B cell (primary cell): ENCODE measurements around the gene SPATA3. TPM values are rescaled to one million over a fixed set of nuclear protein-coding genes. Genes with fewer than 3 reads are reported as not detected.
"Not testable (repeated sequence)": the region's sequence is repeated elsewhere in the genome, so short reads cannot be mapped to it uniquely, and the experiment has no call there.

Experiments
- ATAC-seq: fragments of 200-7000 bp; cut with Tn5 transposase; one replicate; pipeline ENCODE4 v1.10.0; 2021; ENCODE audit warnings: low read depth, mild to moderate bottlenecking, moderate number of reproducible peaks, moderate library complexity
- CTCF ChIA-PET: fragments of 350-600 bp; sonication (Branson Sonifier 250); formaldehyde crosslinking; loops from one replicate; lab custom pipeline; 2021; ENCODE audit warnings: antibody characterized with exemption, inconsistent platforms; lab: Charles Lee
- POLR2A ChIA-PET: fragments of 350-600 bp; sonication (Branson Sonifier 250); formaldehyde crosslinking; loops from one replicate; lab custom pipeline; 2021; ENCODE audit warnings: antibody characterized with exemption; lab: Charles Lee
- DNase-seq: peaks from one replicate; pipeline ENCODE4 v3.0.0; 2013
- H2AFZ ChIP-seq: 2 replicates; pipeline ENCODE4 v1.6.1; 2012; ENCODE audit warnings: mild to moderate bottlenecking, low read depth, low read length; ENCODE audit not compliant: insufficient read depth, poor library complexity, severe bottlenecking
- H3K27ac ChIP-seq, 2 donors: 1 replicate in 1 of 2; 2 replicates in 1 of 2; pipeline ENCODE4 v1.5.1; 2012 to 2013; ENCODE audit warnings: low read length in 2 of 2, mild to moderate bottlenecking in 2 of 2, moderate library complexity in 1 of 2
- H3K27me3 ChIP-seq, 4 experiments: fragments of 200-600 bp in 1 of 4; sonication (generic) in 1 of 4; replicated peaks in 1 of 4; 1 replicate in 2 of 4; 2 replicates in 2 of 4; pipeline versions ENCODE4 v1.6.1 to v1.7.0; 2013 to 2016; ENCODE audit warnings: low read length in 3 of 4, mild to moderate bottlenecking in 2 of 4, mixed read lengths in 1 of 4, moderate library complexity in 1 of 4; ENCODE audit not compliant: insufficient read depth in 4 of 4, control insufficient read depth in 3 of 4; ENCODE audit errors: control extremely low read depth in 1 of 4
- H3K36me3 ChIP-seq, 2 experiments: replicated peaks in 1 of 2; 1 replicate in 1 of 2; 2 replicates in 1 of 2; pipeline versions ENCODE4 v1.6.1 to v1.7.1; 2013; ENCODE audit warnings: low read length in 1 of 2; ENCODE audit not compliant: insufficient read depth in 2 of 2, control insufficient read depth in 1 of 2; ENCODE audit errors: control extremely low read depth in 1 of 2, extremely low read depth in 1 of 2
- H3K4me1 ChIP-seq, 2 donors: fragments of 200-600 bp in 1 of 2; sonication (generic) in 1 of 2; 1 replicate in 1 of 2; 2 replicates in 1 of 2; pipeline versions ENCODE4 v1.5.1 to v1.6.1; 2013 to 2017; ENCODE audit warnings: low read length in 2 of 2; ENCODE audit not compliant: control insufficient read depth in 2 of 2, insufficient read depth in 2 of 2
- H3K4me2 ChIP-seq: replicated peaks from 2 replicates; pipeline ENCODE3; 2012; ENCODE audit warnings: mild to moderate bottlenecking, low read depth, low read length; ENCODE audit not compliant: poor library complexity, severe bottlenecking
- H3K4me3 ChIP-seq, 5 experiments: fragments of 200-600 bp in 1 of 5; sonication (generic) in 1 of 5; 1 replicate in 3 of 5; 2 replicates in 2 of 5; pipeline versions ENCODE4 v1.5.1 to v1.7.0; 2011 to 2016; ENCODE audit warnings: low read length in 4 of 5, mild to moderate bottlenecking in 4 of 5, low read depth in 2 of 5, control low read depth in 1 of 5, moderate library complexity in 1 of 5; ENCODE audit not compliant: insufficient read depth in 1 of 5; ENCODE audit errors: control extremely low read depth in 1 of 5, extremely low read depth in 1 of 5
- H3K79me2 ChIP-seq: fragments of 200-600 bp; sonication (generic); one replicate; pipeline ENCODE4 v1.6.0; 2016; ENCODE audit warnings: low read length; ENCODE audit not compliant: control insufficient read depth, insufficient read depth
- H3K9ac ChIP-seq: fragments of 200-600 bp; sonication (generic); 2 replicates; pipeline ENCODE4 v1.6.1; 2017; ENCODE audit warnings: mild to moderate bottlenecking, low read length, moderate library complexity
- H3K9me3 ChIP-seq, 3 donors: one replicate each; pipeline versions ENCODE4 v1.6.1 to v1.7.1; 2013; ENCODE audit warnings: low read length in 2 of 3; ENCODE audit not compliant: control insufficient read depth in 2 of 3, insufficient read depth in 1 of 3; ENCODE audit errors: control extremely low read depth in 1 of 3
- H4K20me1 ChIP-seq: 2 replicates; pipeline ENCODE4 v1.6.0; 2012; ENCODE audit warnings: mild to moderate bottlenecking, low read length; ENCODE audit not compliant: insufficient read depth, control insufficient read depth, poor library complexity, severe bottlenecking
- H3K27ac Mint-ChIP-seq: one replicate; pipeline ENCODE4 v1.8.0; 2021; ENCODE audit warnings: mixed read lengths
- H3K27me3 Mint-ChIP-seq: one replicate; pipeline ENCODE4 v1.8.0; 2021; ENCODE audit warnings: mixed read lengths
- H3K4me1 Mint-ChIP-seq: one replicate; pipeline ENCODE4 v1.8.0; 2021; ENCODE audit warnings: mixed read lengths
- H3K4me3 Mint-ChIP-seq: one replicate; pipeline ENCODE4 v1.8.0; 2021; ENCODE audit warnings: mixed read lengths
- H3K9me3 Mint-ChIP-seq: one replicate; pipeline ENCODE4 v1.8.0; 2022; ENCODE audit warnings: mixed read lengths; ENCODE audit not compliant: insufficient read depth
- EZH2 ChIP-seq: IDR thresholded peaks from 2 replicates; pipeline ENCODE4 v1.6.1; 2012; ENCODE audit warnings: borderline replicate concordance, low read depth, mild to moderate bottlenecking, moderate library complexity, low read length; ENCODE audit not compliant: insufficient read depth, poor library complexity, severe bottlenecking
- WGBS: methylation state at CpG from one replicate; pipeline ENCODE4 v1.1.5; 2013; ENCODE audit warnings: missing lambda C conversion rate; ENCODE audit not compliant: insufficient coverage; 5-methylcytosine and 5-hydroxymethylcytosine counted together
- intact Hi-C: fragments of 100-400 bp; cut with micrococcal nuclease; formaldehyde crosslinking; loops from one replicate; pipeline ENCODE4 v1.10.0; 2022
- polyA plus RNA-seq: library from polyadenylated mRNA; depleted of rRNA; stranded (reverse); fragments of >200 nt; gene quantifications from 2 replicates; pipeline ENCODE4 v1.2.3, GENCODE V29; 2012
- total RNA-seq, 2 donors: library from RNA; stranded (reverse); fragments of 120-200 nt in 1 of 2; gene quantifications; 1 replicate in 1 of 2; 2 replicates in 1 of 2; pipeline versions ENCODE4 v1.2.3 to v1.2.4, GENCODE V29; 2013 to 2022
- TF ChIP-seq, protein P1 (sequence below): fragments of 200-600 bp; IDR thresholded peaks from one replicate; pipeline ENCODE4 v1.8.0; 2022; ENCODE audit warnings: antibody characterized with exemption, mild to moderate bottlenecking

Gene SPATA3
- total and polyA plus RNA-seq, 2 donors (not counting 1 experiment from before 2014, with no cell fraction given) = not detected

DNA sequence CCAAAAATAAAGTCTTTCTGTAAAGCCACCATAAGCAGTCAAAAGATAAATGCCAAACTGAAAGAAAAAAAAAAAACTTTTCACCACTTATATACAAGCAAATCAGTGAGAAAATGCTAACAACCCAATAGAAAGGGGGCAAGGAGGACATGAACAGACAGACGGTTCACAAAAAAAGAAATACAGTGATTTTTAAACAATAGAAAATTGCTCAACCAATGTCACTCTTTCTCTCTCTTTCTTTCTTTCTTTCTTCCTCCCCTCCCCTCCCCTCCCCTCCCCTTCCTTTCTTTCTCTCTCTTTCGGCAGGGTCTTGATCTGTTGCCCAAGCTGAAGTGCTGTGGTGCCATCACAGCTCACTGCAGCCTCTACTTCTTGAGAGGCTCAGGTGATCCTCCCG is 28.8 kb upstream of the SPATA3 start:
- Mint-ChIP-seq H3K27me3 (peaks cover 8% of the 10 kb centered on the region), H3K4me1 (peaks cover 7% of the 10 kb centered on the region), H3K27ac (no peak overlapping the region), H3K9me3 (no peaks in the 10 kb centered on the region), H3K4me3 (no peak overlapping the region)
- Histone ChIP-seq H3K4me2 (no peak overlapping the region), H3K79me2 (no peaks in the 10 kb centered on the region), H3K9me3 (peaks cover 0 to 7% (median 1%) of the 10 kb centered on the region in 3 donors), H4K20me1 (no peaks in the 10 kb centered on the region), H3K4me3 (no peak overlapping the region), H3K36me3 (no peaks in the 10 kb centered on the region), H3K9ac (no peak overlapping the region), H3K27me3 (no peaks in the 10 kb centered on the region), H3K4me1 (no peaks in the 10 kb centered on the region), H2AFZ (no peak overlapping the region), H3K27ac (no peak overlapping the region)
- no peak for DNase-seq
- POLR2A ChIA-PET = no interaction called here
- intact Hi-C loops = no loop called here
- TF ChIP-seq, protein P1, sequence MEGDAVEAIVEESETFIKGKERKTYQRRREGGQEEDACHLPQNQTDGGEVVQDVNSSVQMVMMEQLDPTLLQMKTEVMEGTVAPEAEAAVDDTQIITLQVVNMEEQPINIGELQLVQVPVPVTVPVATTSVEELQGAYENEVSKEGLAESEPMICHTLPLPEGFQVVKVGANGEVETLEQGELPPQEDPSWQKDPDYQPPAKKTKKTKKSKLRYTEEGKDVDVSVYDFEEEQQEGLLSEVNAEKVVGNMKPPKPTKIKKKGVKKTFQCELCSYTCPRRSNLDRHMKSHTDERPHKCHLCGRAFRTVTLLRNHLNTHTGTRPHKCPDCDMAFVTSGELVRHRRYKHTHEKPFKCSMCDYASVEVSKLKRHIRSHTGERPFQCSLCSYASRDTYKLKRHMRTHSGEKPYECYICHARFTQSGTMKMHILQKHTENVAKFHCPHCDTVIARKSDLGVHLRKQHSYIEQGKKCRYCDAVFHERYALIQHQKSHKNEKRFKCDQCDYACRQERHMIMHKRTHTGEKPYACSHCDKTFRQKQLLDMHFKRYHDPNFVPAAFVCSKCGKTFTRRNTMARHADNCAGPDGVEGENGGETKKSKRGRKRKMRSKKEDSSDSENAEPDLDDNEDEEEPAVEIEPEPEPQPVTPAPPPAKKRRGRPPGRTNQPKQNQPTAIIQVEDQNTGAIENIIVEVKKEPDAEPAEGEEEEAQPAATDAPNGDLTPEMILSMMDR = no peak
- no peak for TF ChIP-seq EZH2
- CTCF ChIA-PET = no interaction called here
- ATAC-seq = no peak
- WGBS = 0% methylated on average over 1 of the region's 3 CpGs

DNA sequence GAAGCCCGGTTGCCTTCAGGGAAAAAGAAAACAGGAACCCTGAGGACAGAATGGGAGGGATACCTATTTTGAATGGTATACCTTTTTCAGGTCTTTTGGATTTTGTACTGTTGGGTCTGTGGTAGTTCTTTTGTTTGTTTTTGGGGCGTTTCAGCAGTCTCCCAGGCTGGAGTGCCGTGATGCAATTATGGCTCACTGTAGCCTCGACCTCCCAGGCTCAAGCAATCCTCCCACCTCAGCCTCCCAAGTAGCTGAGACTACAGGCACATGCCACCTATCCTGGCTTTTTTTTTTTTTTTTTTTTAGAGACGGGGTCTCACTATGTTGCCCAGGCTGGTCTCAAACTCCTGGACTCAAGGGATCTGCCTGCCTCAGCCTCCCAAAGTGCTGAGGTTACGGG is 27.6 kb upstream of the SPATA3 start:
- DNase-seq, H3K9me3 Mint-ChIP-seq, H2AFZ ChIP-seq, H3K4me1 ChIP-seq, H3K27ac ChIP-seq, H3K27ac Mint-ChIP-seq, H3K36me3 ChIP-seq, H3K79me2 ChIP-seq, H3K27me3 Mint-ChIP-seq, intact Hi-C loops, H3K4me3 ChIP-seq, H3K4me2 ChIP-seq, ATAC-seq, H3K9me3 ChIP-seq, H3K27me3 ChIP-seq, H4K20me1 ChIP-seq, H3K4me3 Mint-ChIP-seq, H3K9ac ChIP-seq, H3K4me1 Mint-ChIP-seq: not testable (repeated sequence)
- ChIA-PET CTCF (interaction anchor here (1.0 kb wide), 2 partner anchors 8 to 17 kb away, joined by 3 read pairs; no protein-coding TSS in a partner anchor), POLR2A (interaction anchor here (0.6 to 0.7 kb wide), 2 partner anchors 140 to 901 kb away, joined by 3 to 4 read pairs; no protein-coding TSS in a partner anchor)
- WGBS = 96% methylated on average over 3 of the region's 6 CpGs
